Measurements from ENCODE around the gene VAMP1. TPM values are rescaled to one million over a fixed set of nuclear protein-coding genes. Genes with fewer than 3 reads are reported as not detected.

Gene VAMP1
- total and polyA plus RNA-seq, 12 donors = 1.4 to 10.2 (median 3.0) TPM

DNA sequence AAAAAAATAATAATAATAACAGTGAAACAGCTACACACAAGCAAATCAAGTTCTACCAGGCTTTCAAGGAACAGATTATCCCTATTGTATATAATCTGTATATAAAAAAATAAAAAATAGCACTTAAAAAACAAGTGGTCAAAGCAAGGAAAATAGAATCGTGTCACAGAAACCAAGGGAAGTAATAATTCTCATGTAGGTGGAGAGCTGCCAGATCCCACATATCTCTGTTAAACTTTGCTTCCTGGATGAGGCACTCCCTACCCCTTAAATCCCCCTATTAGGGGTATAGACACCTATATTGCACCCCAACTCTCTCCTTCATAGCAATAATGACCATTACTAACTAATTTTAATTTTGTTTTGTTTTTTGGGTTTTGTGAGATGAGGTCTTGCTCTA lies 30.1 kb downstream of the VAMP1 start:
- TF ChIP-seq, protein P1, sequence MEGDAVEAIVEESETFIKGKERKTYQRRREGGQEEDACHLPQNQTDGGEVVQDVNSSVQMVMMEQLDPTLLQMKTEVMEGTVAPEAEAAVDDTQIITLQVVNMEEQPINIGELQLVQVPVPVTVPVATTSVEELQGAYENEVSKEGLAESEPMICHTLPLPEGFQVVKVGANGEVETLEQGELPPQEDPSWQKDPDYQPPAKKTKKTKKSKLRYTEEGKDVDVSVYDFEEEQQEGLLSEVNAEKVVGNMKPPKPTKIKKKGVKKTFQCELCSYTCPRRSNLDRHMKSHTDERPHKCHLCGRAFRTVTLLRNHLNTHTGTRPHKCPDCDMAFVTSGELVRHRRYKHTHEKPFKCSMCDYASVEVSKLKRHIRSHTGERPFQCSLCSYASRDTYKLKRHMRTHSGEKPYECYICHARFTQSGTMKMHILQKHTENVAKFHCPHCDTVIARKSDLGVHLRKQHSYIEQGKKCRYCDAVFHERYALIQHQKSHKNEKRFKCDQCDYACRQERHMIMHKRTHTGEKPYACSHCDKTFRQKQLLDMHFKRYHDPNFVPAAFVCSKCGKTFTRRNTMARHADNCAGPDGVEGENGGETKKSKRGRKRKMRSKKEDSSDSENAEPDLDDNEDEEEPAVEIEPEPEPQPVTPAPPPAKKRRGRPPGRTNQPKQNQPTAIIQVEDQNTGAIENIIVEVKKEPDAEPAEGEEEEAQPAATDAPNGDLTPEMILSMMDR (IDR thresholded peaks at IDR 0.05) = no peak
- Histone ChIP-seq H3K4me1 (no peaks in the 10 kb centered on the region), H3K27me3 (no peaks in the 10 kb centered on the region), H3K4me3 (no peak overlapping the region), H3K36me3 (peaks cover 0 to 18% (median 0%) of the 10 kb centered on the region in 9 donors), H3K27ac (no peak overlapping the region), H3K9me3 (no peaks in the 10 kb centered on the region)
- WGBS, 2 donors = 42 to 54% methylated on average over 1 of the region's 1 CpG
- ATAC-seq (no peak), DNase-seq (no peak)
- intact Hi-C loops (cut with DNase I) = no loop called here

- ATAC-seq = no peak
- TF ChIP-seq, protein P1 (IDR thresholded peaks at IDR 0.05) = no peak
- DNase-seq = no peak
- Histone ChIP-seq H3K36me3 (peaks cover 0 to 12% (median 0%) of the 10 kb centered on the region in 9 donors), H3K27ac (no peak overlapping the region), H3K4me1 (no peaks in the 10 kb centered on the region), H3K27me3 (no peaks in the 10 kb centered on the region), H3K9me3 (no peaks in the 10 kb centered on the region), H3K4me3 (no peak overlapping the region)
- intact Hi-C loops (cut with DNase I) = no loop called here
- WGBS, 2 donors = 88 to 90% methylated on average over 12 of the region's 12 CpGs
These were observed 32.1 kb downstream of the VAMP1 start for GRCh38 chr12:6438345-6438744.

DNA sequence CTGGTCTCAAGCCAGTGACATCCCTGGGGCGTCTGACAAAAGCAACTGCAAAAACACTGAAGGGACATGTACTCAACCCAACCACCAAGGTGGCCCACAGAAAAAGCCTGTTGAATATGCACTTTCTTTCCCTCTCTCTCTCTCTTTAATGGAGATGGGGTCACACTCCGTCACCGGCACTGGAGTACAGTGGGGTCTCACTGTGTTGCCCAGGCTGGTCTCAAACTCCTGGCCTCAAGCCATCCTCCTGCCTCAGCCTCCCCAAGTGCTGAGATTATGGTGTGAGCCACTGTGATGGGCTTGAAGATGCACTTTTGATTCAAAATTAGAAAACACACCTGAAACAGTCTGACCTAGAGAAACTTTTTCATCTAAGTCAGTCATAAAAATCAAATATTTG lies 32.9 kb downstream of the VAMP1 start:
- peaks cover 0 to 7% (median 0%) of the 10 kb centered on the region in 9 donors for H3K36me3 ChIP-seq
- TF ChIP-seq, protein P1 (IDR thresholded peaks at IDR 0.05) = no peak
- intact Hi-C loops (cut with DNase I) = no loop called here
- DNase-seq (no peak), ATAC-seq (no peak)
- no peak overlapping the region for H3K27ac ChIP-seq
- no peak overlapping the region for H3K4me3 ChIP-seq
- H3K9me3 ChIP-seq = no peaks in the 10 kb centered on the region
- H3K4me1 ChIP-seq = no peaks in the 10 kb centered on the region
- WGBS, 2 donors = 91 to 93% methylated on average over 3 of the region's 3 CpGs
- H3K27me3 ChIP-seq = no peaks in the 10 kb centered on the region

DNA sequence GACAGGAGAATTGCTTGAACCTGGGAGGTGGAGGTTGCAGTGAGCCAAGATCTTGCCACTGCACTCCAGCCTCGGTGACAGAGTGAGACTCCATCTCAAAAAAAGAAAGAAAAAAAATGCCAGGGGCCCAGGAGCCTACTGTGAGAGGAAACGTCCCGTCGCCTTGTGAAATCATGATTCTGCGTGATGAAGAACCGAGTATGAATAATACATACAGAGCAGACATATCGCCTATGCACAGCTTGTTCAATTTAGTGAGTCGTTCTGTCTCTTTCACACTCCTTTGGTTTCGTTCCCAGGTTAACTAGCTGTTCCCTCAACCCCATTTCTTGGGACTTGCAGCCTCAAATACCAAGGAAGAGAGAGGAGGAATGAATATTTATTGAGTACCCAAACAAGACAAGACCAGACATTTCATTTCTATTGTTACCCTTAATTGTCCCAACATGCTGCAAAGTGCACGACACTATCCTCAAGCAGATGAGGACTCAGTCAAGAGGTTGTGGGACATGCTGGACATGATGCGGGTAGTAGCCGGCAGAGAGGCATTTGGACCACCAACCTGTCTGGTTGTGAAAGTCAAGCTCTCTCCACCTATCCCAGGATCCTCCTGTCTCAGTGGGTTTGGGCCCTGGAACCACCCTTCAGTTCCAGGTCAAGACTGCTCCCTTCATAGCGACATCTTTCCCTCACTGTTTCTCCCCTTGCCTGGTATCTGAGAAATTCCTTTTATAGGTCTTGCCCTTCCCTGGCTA lies 34.3 kb downstream of the VAMP1 start:
- H3K27ac ChIP-seq = no peak overlapping the region
- H3K36me3 ChIP-seq = peaks cover 0 to 5% (median 0%) of the 10 kb centered on the region in 9 donors
- H3K9me3 ChIP-seq = no peaks in the 10 kb centered on the region
- intact Hi-C loops (cut with DNase I) = no loop called here
- no peak overlapping the region for H3K4me3 ChIP-seq
- TF ChIP-seq, protein P1 (IDR thresholded peaks at IDR 0.05) = no peak
- DNase-seq (no peak), ATAC-seq (no peak)
- H3K27me3 ChIP-seq = no peaks in the 10 kb centered on the region
- WGBS, 2 donors = 86 to 91% methylated on average over 13 of the region's 13 CpGs
- peaks cover 0 to 6% (median under 1%) of the 10 kb centered on the region in 9 donors for H3K4me1 ChIP-seq

Measured in heart right ventricle (tissue), 16 donors.